Effector memory CD8-positive, alpha-beta T cell (primary cell): Measurements from ENCODE around the gene IL10.

Source experiments
- ATAC-seq: fragments of 150-1000 bp; cut with Tn5 transposase; replicated peaks from 2 replicates; pipeline ENCODE4 v1.10.0; 2021; ENCODE audit warnings: mild to moderate bottlenecking, moderate library complexity
- DNase-seq, 3 experiments: peaks; one replicate each; pipeline ENCODE4 v3.0.0; 2021
- H3K27ac Mint-ChIP-seq, 2 donors: one replicate each; pipeline ENCODE4 v1.8.0; 2022; ENCODE audit warnings: mild to moderate bottlenecking in 2 of 2, mixed read lengths in 2 of 2, moderate library complexity in 2 of 2
- H3K27me3 Mint-ChIP-seq, 2 donors: one replicate each; pipeline ENCODE4 v1.8.0; 2022; ENCODE audit warnings: mixed read lengths in 2 of 2
- H3K36me3 Mint-ChIP-seq: one replicate; pipeline ENCODE4 v1.8.0; 2022; ENCODE audit warnings: mild to moderate bottlenecking, moderate library complexity, mixed read lengths; ENCODE audit not compliant: insufficient read depth
- H3K4me1 Mint-ChIP-seq, 2 donors: one replicate each; pipeline ENCODE4 v1.8.0; 2022; ENCODE audit warnings: low read depth in 2 of 2, mixed read lengths in 2 of 2
- H3K4me3 Mint-ChIP-seq, 2 donors: one replicate each; pipeline ENCODE4 v1.8.0; 2022; ENCODE audit warnings: mild to moderate bottlenecking in 2 of 2, mixed read lengths in 2 of 2, moderate library complexity in 2 of 2
- H3K9me3 Mint-ChIP-seq, 2 donors: one replicate each; pipeline ENCODE4 v1.8.0; 2022; ENCODE audit warnings: mixed read lengths in 2 of 2

IL10 gene

GRCh38 chr1:206800891-206801290 lies 28.6 kb upstream of the IL10 start:
- Mint-ChIP-seq H3K27ac (peak overlapping the region; percentile 68 to 90), H3K9me3 (no peaks in the 10 kb centered on the region)
- no peak for DNase-seq

DNA sequence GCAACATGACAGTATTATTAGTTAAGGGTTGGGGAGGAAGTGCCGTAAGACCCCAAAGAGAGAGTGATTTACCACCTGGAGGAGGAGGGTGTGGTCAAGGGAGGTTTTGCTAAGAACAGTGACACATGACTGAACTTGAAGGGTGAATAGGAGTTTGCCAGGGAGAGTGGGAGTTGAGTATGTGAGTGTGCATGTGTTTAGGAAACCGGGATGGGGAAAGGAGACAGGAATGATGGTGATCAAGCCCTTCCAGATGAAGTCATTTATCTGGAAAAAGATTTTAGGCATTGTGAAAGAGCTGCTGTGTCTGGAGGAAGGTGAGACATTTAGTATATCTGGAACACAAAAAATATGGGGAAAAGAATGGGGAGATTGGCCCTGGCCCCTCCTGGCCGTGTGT lies 28.1 kb upstream of the IL10 start:
- Mint-ChIP-seq H3K4me1 (peaks cover 30 to 49% of the 10 kb centered on the region in 2 donors), H3K27ac (peak overlapping the region in 1 of 2 donors; percentile 54), H3K4me3 (no peak overlapping the region), H3K27me3 (no peaks in the 10 kb centered on the region), H3K36me3 (peaks cover 5% of the 10 kb centered on the region), H3K9me3 (no peaks in the 10 kb centered on the region)
- no peak for DNase-seq
- no peak for ATAC-seq

More at GRCh38 chr1:206800891-206801290, 28.6 kb upstream of the IL10 start:
- Mint-ChIP-seq H3K4me1 (peaks cover 30 to 47% of the 10 kb centered on the region in 2 donors), H3K27me3 (no peaks in the 10 kb centered on the region), H3K4me3 (no peak overlapping the region), H3K36me3 (peaks cover 5% of the 10 kb centered on the region)
- ATAC-seq: no peak

DNA sequence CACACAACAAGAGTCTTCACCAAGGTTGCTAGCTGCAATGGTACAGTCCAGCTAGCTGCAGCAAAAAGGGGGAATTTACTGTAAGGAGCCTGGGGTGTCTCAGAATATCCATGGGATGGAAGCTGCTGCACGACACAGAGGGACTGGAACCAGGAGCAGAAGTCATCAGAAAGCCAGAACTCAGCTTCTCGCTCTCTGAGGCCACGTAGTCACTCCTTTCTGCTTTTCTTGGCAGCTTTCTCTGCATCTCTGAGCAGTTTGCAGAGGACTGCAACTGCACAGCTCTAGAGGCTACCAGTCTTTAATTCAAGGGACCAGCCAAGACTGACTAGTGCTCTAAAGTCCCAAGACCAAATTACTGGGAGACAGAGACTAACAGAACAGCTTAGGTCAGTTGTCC lies 27.0 kb upstream of the IL10 start:
- H3K27me3 Mint-ChIP-seq: no peaks in the 10 kb centered on the region
- ATAC-seq (no peak), DNase-seq (no peak)
- H3K27ac Mint-ChIP-seq: no peak overlapping the region
- no peak overlapping the region for H3K4me3 Mint-ChIP-seq
- no peaks in the 10 kb centered on the region for H3K9me3 Mint-ChIP-seq
- peaks cover 32 to 53% of the 10 kb centered on the region in 2 donors for H3K4me1 Mint-ChIP-seq
- peaks cover 7% of the 10 kb centered on the region for H3K36me3 Mint-ChIP-seq

DNA sequence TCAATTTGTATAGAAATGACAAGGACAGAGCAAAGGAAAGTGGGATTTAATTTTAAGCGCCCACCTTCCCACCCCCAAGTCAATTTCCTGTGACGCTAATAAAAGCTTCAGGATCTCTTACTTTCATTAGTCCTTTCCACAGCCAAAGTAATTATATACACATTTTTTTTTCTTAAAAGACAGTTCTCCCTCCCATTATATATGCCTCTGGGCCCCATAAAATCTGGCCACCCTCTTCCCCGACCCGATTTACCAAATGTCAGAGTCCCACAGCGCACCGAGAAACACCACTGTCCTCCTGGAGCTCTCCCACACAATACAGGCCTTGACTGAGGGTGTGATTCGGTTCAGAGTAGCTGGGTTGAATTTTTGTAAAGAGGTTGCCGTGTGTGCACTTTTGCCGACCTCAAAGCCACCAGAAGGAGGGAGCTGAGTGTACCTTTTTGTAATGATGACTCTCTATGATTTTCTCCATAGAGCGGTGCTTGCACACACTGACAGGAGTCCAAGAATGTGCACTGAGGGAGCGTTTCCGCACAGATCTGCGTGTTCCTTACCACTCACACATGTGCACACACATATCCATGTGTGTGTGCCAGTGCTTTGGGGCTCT lies 26.2 kb upstream of the IL10 start:
- peaks cover 25 to 46% of the 10 kb centered on the region in 2 donors for H3K4me1 Mint-ChIP-seq
- H3K27ac Mint-ChIP-seq: peak overlapping the region in 1 of 2 donors; percentile 75
- DNase-seq: no peak
- H3K9me3 Mint-ChIP-seq: no peaks in the 10 kb centered on the region
- ATAC-seq: no peak
- peaks cover 9% of the 10 kb centered on the region for H3K36me3 Mint-ChIP-seq
- H3K4me3 Mint-ChIP-seq: no peak overlapping the region
- H3K27me3 Mint-ChIP-seq: no peaks in the 10 kb centered on the region

- peaks cover 23 to 40% of the 10 kb centered on the region in 2 donors for H3K4me1 Mint-ChIP-seq
- no peaks in the 10 kb centered on the region for H3K9me3 Mint-ChIP-seq
- H3K4me3 Mint-ChIP-seq: no peak overlapping the region
- H3K27ac Mint-ChIP-seq: peak overlapping the region in 1 of 2 donors; percentile 75
- H3K27me3 Mint-ChIP-seq: no peaks in the 10 kb centered on the region
- H3K36me3 Mint-ChIP-seq: peaks cover 3% of the 10 kb centered on the region
- ATAC-seq (peak; percentile 35), DNase-seq (peak in 1 of 3 experiments; percentile 31)
These were observed 25.5 kb upstream of the IL10 start for GRCh38 chr1:206797534-206798383.

GRCh38 chr1:206796981-206797402 lies 24.7 kb upstream of the IL10 start:
- Mint-ChIP-seq H3K9me3 (no peaks in the 10 kb centered on the region), H3K4me3 (no peak overlapping the region), H3K36me3 (peaks cover 3% of the 10 kb centered on the region), H3K27ac (peak overlapping the region in 1 of 2 donors; percentile 32), H3K4me1 (peaks cover 20 to 36% of the 10 kb centered on the region in 2 donors), H3K27me3 (no peaks in the 10 kb centered on the region)
- ATAC-seq (no peak), DNase-seq (no peak)

GRCh38 chr1:206796116-206796515 lies 23.8 kb upstream of the IL10 start:
- ATAC-seq (no peak), DNase-seq (no peak)
- no peak overlapping the region for H3K27ac Mint-ChIP-seq
- H3K4me1 Mint-ChIP-seq: peaks cover 20 to 33% of the 10 kb centered on the region in 2 donors
- H3K9me3 Mint-ChIP-seq: no peaks in the 10 kb centered on the region
- no peaks in the 10 kb centered on the region for H3K27me3 Mint-ChIP-seq
- H3K36me3 Mint-ChIP-seq: peaks cover 3% of the 10 kb centered on the region
- no peak overlapping the region for H3K4me3 Mint-ChIP-seq

- H3K36me3 Mint-ChIP-seq: peaks cover 3% of the 10 kb centered on the region
- no peaks in the 10 kb centered on the region for H3K9me3 Mint-ChIP-seq
- DNase-seq (no peak), ATAC-seq (peak; percentile 56)
- H3K4me3 Mint-ChIP-seq: peak overlapping the region in 1 of 2 donors; percentile 3
- no peaks in the 10 kb centered on the region for H3K27me3 Mint-ChIP-seq
- peaks cover 23 to 39% of the 10 kb centered on the region in 2 donors for H3K4me1 Mint-ChIP-seq
- peak overlapping the region in 1 of 2 donors; percentile 90 for H3K27ac Mint-ChIP-seq
These were observed 22.1 kb upstream of the IL10 start for GRCh38 chr1:206794294-206794908.

GRCh38 chr1:206793620-206794019 lies 21.3 kb upstream of the IL10 start:
- H3K4me1 Mint-ChIP-seq: peaks cover 23 to 35% of the 10 kb centered on the region in 2 donors
- H3K4me3 Mint-ChIP-seq: no peak overlapping the region
- no peaks in the 10 kb centered on the region for H3K27me3 Mint-ChIP-seq
- H3K9me3 Mint-ChIP-seq: no peaks in the 10 kb centered on the region
- H3K27ac Mint-ChIP-seq: no peak overlapping the region
- ATAC-seq: no peak
- no peak for DNase-seq
- H3K36me3 Mint-ChIP-seq: peaks cover 3% of the 10 kb centered on the region

GRCh38 chr1:206792939-206793607 lies 20.8 kb upstream of the IL10 start:
- H3K9me3 Mint-ChIP-seq: no peaks in the 10 kb centered on the region
- DNase-seq: no peak

GRCh38 chr1:206790502-206791250 lies 18.4 kb upstream of the IL10 start:
- Mint-ChIP-seq H3K4me3 (peak overlapping the region; percentile 22 to 53), H3K4me1 (peaks cover 43 to 45% of the 10 kb centered on the region in 2 donors), H3K27ac (peak overlapping the region; percentile 54 to 66), H3K36me3 (peaks cover 6% of the 10 kb centered on the region), H3K9me3 (no peaks in the 10 kb centered on the region), H3K27me3 (no peaks in the 10 kb centered on the region)
- DNase-seq: no peak
- no peak for ATAC-seq

More at GRCh38 chr1:206792939-206793607, 20.8 kb upstream of the IL10 start:
- ATAC-seq: no peak
- no peak overlapping the region for H3K27ac Mint-ChIP-seq
- no peaks in the 10 kb centered on the region for H3K27me3 Mint-ChIP-seq
- peaks cover 3% of the 10 kb centered on the region for H3K36me3 Mint-ChIP-seq
- H3K4me3 Mint-ChIP-seq: no peak overlapping the region
- H3K4me1 Mint-ChIP-seq: peaks cover 24 to 30% of the 10 kb centered on the region in 2 donors

DNA sequence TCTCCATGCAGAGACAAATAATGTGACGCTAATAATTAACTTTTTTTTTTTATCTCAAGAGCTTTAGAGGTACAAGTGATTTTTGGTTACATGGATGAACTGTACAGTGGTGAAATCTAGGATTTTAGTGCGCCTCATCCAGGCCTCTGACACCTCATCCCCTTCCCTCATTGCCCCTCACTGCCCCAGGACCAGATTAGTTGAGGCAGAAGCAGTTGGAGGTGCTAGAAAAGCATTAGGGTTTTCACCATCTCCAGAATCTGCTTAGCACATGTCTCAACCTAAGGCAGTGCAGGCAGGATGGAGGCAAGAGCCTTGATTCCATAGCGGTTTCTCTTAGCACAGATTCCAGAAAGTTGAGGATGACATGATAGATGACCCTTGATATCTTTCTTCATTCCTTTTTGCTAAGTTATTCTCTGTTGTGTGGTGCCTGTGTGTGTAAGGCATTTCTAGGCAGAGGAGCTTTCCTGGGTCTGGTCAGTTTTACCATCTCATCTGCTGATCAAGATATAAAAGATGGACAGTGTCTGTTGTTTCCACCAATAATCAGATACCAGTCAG lies 16.3 kb upstream of the IL10 start:
- Mint-ChIP-seq H3K4me1 (peaks cover 52 to 58% of the 10 kb centered on the region in 2 donors), H3K4me3 (no peak overlapping the region), H3K27ac (no peak overlapping the region), H3K27me3 (no peaks in the 10 kb centered on the region), H3K9me3 (no peaks in the 10 kb centered on the region), H3K36me3 (peaks cover 2% of the 10 kb centered on the region)
- DNase-seq: no peak
- no peak for ATAC-seq
